ENCODE results near the gene AKR1B15. TPM values are rescaled to one million over a fixed set of nuclear protein-coding genes. Genes with fewer than 3 reads are reported as not detected.
"Not testable (repeated sequence)": the region's sequence is repeated elsewhere in the genome, so short reads cannot be mapped to it uniquely, and the experiment has no call there.

Gene AKR1B15
- total RNA-seq, 1 donor from 2014 or later, result not detected

GRCh38 chr7:134557391-134557790, 8.5 kb downstream of the AKR1B15 start:
- Histone ChIP-seq H3K27ac (no peak overlapping the region), H3K4me3 (no peak overlapping the region), H3K4me2 (no peak overlapping the region), H3F3A (ENCODE audit: low read depth) (no peaks in the 10 kb centered on the region), H3K79me2 (ENCODE audit: low read depth) (no peaks in the 10 kb centered on the region), H2AFZ (replicated peaks) (no peak overlapping the region), H3K36me3 (no peaks in the 10 kb centered on the region), H3K9ac (no peak overlapping the region), H3K9me3 (ENCODE audit: low read depth) (no peaks in the 10 kb centered on the region), H3K4me1 (no peaks in the 10 kb centered on the region), H4K20me1 (ENCODE audit: low read depth) (no peaks in the 10 kb centered on the region), H3K27me3 (no peaks in the 10 kb centered on the region)
- H3K36me3 Mint-ChIP-seq, result no peaks in the 10 kb centered on the region
- peaks cover 2% of the 10 kb centered on the region for H3K9me3 Mint-ChIP-seq
- H3K27me3 Mint-ChIP-seq (ENCODE audit: insufficient read depth, low read depth), result no peaks in the 10 kb centered on the region
- no peak overlapping the region for H3K4me3 Mint-ChIP-seq
- H3K27ac Mint-ChIP-seq, result no peak overlapping the region
- DNase-seq (ENCODE audit: low spot score), result no peak
- TF ChIP-seq EZH2 (IDR thresholded peaks at IDR 0.05) (no peak), EZH2phosphoT487 (IDR thresholded peaks at IDR 0.05) (no peak)
- TF ChIP-seq, protein P1, sequence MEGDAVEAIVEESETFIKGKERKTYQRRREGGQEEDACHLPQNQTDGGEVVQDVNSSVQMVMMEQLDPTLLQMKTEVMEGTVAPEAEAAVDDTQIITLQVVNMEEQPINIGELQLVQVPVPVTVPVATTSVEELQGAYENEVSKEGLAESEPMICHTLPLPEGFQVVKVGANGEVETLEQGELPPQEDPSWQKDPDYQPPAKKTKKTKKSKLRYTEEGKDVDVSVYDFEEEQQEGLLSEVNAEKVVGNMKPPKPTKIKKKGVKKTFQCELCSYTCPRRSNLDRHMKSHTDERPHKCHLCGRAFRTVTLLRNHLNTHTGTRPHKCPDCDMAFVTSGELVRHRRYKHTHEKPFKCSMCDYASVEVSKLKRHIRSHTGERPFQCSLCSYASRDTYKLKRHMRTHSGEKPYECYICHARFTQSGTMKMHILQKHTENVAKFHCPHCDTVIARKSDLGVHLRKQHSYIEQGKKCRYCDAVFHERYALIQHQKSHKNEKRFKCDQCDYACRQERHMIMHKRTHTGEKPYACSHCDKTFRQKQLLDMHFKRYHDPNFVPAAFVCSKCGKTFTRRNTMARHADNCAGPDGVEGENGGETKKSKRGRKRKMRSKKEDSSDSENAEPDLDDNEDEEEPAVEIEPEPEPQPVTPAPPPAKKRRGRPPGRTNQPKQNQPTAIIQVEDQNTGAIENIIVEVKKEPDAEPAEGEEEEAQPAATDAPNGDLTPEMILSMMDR (IDR thresholded peaks at IDR 0.05), result no peak
- H3K4me1 Mint-ChIP-seq, result peaks cover 6% of the 10 kb centered on the region

- Histone ChIP-seq H3K4me2 (no peak overlapping the region), H3K9me3 (ENCODE audit: low read depth) (no peaks in the 10 kb centered on the region)
Observed at GRCh38 chr7:134558370-134558769, 9.5 kb downstream of the AKR1B15 start.

DNA sequence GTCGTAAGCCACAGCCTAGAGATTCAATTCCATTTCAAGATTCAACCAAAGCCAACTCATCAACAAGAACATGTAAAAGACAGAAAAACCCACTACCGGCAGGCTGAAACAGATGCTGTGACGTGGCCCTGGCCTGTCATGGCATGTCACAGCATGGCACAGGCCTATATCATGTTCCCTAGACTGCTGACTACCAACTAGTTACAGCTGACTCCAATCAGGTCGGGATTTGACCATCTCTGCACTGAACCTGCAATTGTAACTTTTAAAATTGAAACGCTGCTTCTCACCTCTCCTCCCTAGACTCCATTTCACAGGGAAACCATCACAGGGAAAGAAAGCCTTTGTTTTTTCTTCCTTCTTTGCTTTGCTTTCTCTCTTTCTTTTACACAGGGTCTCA, 12.7 kb downstream of the AKR1B15 start:
- not testable (repeated sequence) for H3K27ac Mint-ChIP-seq; H3K4me1 ChIP-seq; H2AFZ ChIP-seq (replicated peaks)

More at GRCh38 chr7:134558370-134558769, 9.5 kb downstream of the AKR1B15 start:
- H3K4me3 ChIP-seq, result no peak overlapping the region
- Mint-ChIP-seq H3K36me3 (no peaks in the 10 kb centered on the region), H3K9me3 (peaks cover 2% of the 10 kb centered on the region), H3K4me3 (no peak overlapping the region), H3K4me1 (peaks cover 6% of the 10 kb centered on the region), H3K27ac (no peak overlapping the region), H3K27me3 (ENCODE audit: insufficient read depth, low read depth) (no peaks in the 10 kb centered on the region)
- no peak overlapping the region for H2AFZ ChIP-seq (replicated peaks)
- no peak for DNase-seq (ENCODE audit: low spot score)
- H3K27ac ChIP-seq, result no peak overlapping the region
- H3K9ac ChIP-seq, result no peak overlapping the region
- H3K4me1 ChIP-seq, result no peaks in the 10 kb centered on the region
- H4K20me1 ChIP-seq (ENCODE audit: low read depth), result no peaks in the 10 kb centered on the region
- H3K79me2 ChIP-seq (ENCODE audit: low read depth), result no peaks in the 10 kb centered on the region
- H3F3A ChIP-seq (ENCODE audit: low read depth), result no peaks in the 10 kb centered on the region
- TF ChIP-seq EZH2 (IDR thresholded peaks at IDR 0.05) (no peak), EZH2phosphoT487 (IDR thresholded peaks at IDR 0.05) (no peak)
- TF ChIP-seq, protein P1 (IDR thresholded peaks at IDR 0.05), result no peak
- H3K27me3 ChIP-seq, result no peaks in the 10 kb centered on the region
- H3K36me3 ChIP-seq, result no peaks in the 10 kb centered on the region

GRCh38 chr7:134562136-134562535, 13.2 kb downstream of the AKR1B15 start:
- no peak overlapping the region for H3K27ac ChIP-seq
- H3F3A ChIP-seq (ENCODE audit: low read depth), result no peaks in the 10 kb centered on the region
- H3K27ac Mint-ChIP-seq, result no peak overlapping the region
- TF ChIP-seq EZH2 (IDR thresholded peaks at IDR 0.05), result no peak
- no peak overlapping the region for H3K4me3 Mint-ChIP-seq
- no peaks in the 10 kb centered on the region for H4K20me1 ChIP-seq (ENCODE audit: low read depth)
- no peaks in the 10 kb centered on the region for H3K27me3 ChIP-seq
- no peaks in the 10 kb centered on the region for H3K36me3 Mint-ChIP-seq
- H3K9me3 Mint-ChIP-seq, result peaks cover 7% of the 10 kb centered on the region
- no peaks in the 10 kb centered on the region for H3K27me3 Mint-ChIP-seq (ENCODE audit: insufficient read depth, low read depth)
- H3K36me3 ChIP-seq, result no peaks in the 10 kb centered on the region
- DNase-seq (ENCODE audit: low spot score), result no peak
- peaks cover 3% of the 10 kb centered on the region for H3K4me1 Mint-ChIP-seq
- H3K9me3 ChIP-seq (ENCODE audit: low read depth), result no peaks in the 10 kb centered on the region
- H3K4me1 ChIP-seq, result no peaks in the 10 kb centered on the region
- H3K4me2 ChIP-seq, result no peak overlapping the region
- no peak overlapping the region for H3K9ac ChIP-seq
- H2AFZ ChIP-seq (replicated peaks), result no peak overlapping the region
- no peak overlapping the region for H3K4me3 ChIP-seq
- no peaks in the 10 kb centered on the region for H3K79me2 ChIP-seq (ENCODE audit: low read depth)

More for the DNA sequence above, 12.7 kb downstream of the AKR1B15 start:
- not testable (repeated sequence) for H3K9me3 Mint-ChIP-seq; H3K4me2 ChIP-seq; H3K4me3 Mint-ChIP-seq; H3K27ac ChIP-seq; H3K27me3 Mint-ChIP-seq (ENCODE audit: insufficient read depth, low read depth); H3K36me3 Mint-ChIP-seq; H3K4me1 Mint-ChIP-seq; H3K9me3 ChIP-seq (ENCODE audit: low read depth); H3K9ac ChIP-seq; H3F3A ChIP-seq (ENCODE audit: low read depth); DNase-seq (ENCODE audit: low spot score); H3K79me2 ChIP-seq (ENCODE audit: low read depth); H3K27me3 ChIP-seq; H4K20me1 ChIP-seq (ENCODE audit: low read depth); H3K36me3 ChIP-seq; H3K4me3 ChIP-seq

GRCh38 chr7:134563398-134563749, 14.5 kb downstream of the AKR1B15 start:
- H3K36me3 Mint-ChIP-seq; H3K9me3 Mint-ChIP-seq; H3K27me3 ChIP-seq; H3K27ac Mint-ChIP-seq; H3K4me1 ChIP-seq; H4K20me1 ChIP-seq (ENCODE audit: low read depth); H3K4me3 ChIP-seq; H3F3A ChIP-seq (ENCODE audit: low read depth); H3K4me2 ChIP-seq; H3K27ac ChIP-seq; H3K27me3 Mint-ChIP-seq (ENCODE audit: insufficient read depth, low read depth); H3K36me3 ChIP-seq; H3K9ac ChIP-seq; H3K4me3 Mint-ChIP-seq; H2AFZ ChIP-seq (replicated peaks); H3K79me2 ChIP-seq (ENCODE audit: low read depth); H3K9me3 ChIP-seq (ENCODE audit: low read depth); H3K4me1 Mint-ChIP-seq; DNase-seq (ENCODE audit: low spot score): not testable (repeated sequence)

Data from neural progenitor cell (in vitro differentiated cells).